Caco-2 (cell line): ENCODE results near the gene ZNRD2. TPM values are rescaled to one million over a fixed set of nuclear protein-coding genes. Genes with fewer than 3 reads are reported as not detected.

Source experiments
- BruUV-seq: library from RNA; stranded (reverse); fragments of 400-500 nt; replicated peaks from 2 replicates; lab custom pipeline; 2021; lab: Mats Ljungman, UMichigan
- CTCF ChIA-PET: fragments of 300-600 bp; sonication (Branson Sonifier 250); formaldehyde crosslinking; loops from one replicate; lab custom pipeline; 2022; ENCODE audit warnings: antibody characterized with exemption; lab: Charles Lee
- POLR2A ChIA-PET: fragments of 300-600 bp; sonication (Branson Sonifier 250); formaldehyde crosslinking; loops from one replicate; lab custom pipeline; 2022; ENCODE audit warnings: antibody characterized with exemption; lab: Charles Lee
- DNase-seq, 2 experiments: peaks; one replicate each; pipeline versions ENCODE4 v3.0.0 to v3.0.0-alpha.2; 2020 to 2022
- H3K27me3 ChIP-seq: replicated peaks from 2 replicates; pipeline ENCODE4 v1.6.0; 2011; ENCODE audit warnings: low read length; ENCODE audit not compliant: control insufficient read depth, insufficient read depth
- H3K36me3 ChIP-seq: 2 replicates; pipeline ENCODE4 v1.5.1; 2011; ENCODE audit warnings: low read length; ENCODE audit not compliant: control insufficient read depth, insufficient read depth
- H3K4me1 ChIP-seq: fragments of 250-450 bp; sonication (Bioruptor Pico); 2 replicates; pipeline ENCODE4 v1.5.1; 2020; ENCODE audit warnings: mild to moderate bottlenecking
- H3K4me3 ChIP-seq: 2 replicates; pipeline ENCODE4 v1.5.1; 2011; ENCODE audit warnings: low read depth, mild to moderate bottlenecking, control low read depth, low read length
- H3K9me3 ChIP-seq: fragments of 250-450 bp; sonication (Bioruptor Pico); 2 replicates; pipeline ENCODE4 v1.5.1; 2020; ENCODE audit warnings: mild to moderate bottlenecking, moderate library complexity
- H3K27ac Mint-ChIP-seq: one replicate; pipeline ENCODE4 v1.8.0; 2022; ENCODE audit warnings: mixed read lengths; ENCODE audit not compliant: unreplicated experiment
- H3K27me3 Mint-ChIP-seq: one replicate; pipeline ENCODE4 v1.8.0; 2022; ENCODE audit warnings: mixed read lengths; ENCODE audit not compliant: insufficient read depth, unreplicated experiment
- H3K36me3 Mint-ChIP-seq: one replicate; pipeline ENCODE4 v1.8.0; 2022; ENCODE audit warnings: mild to moderate bottlenecking, mixed read lengths; ENCODE audit not compliant: insufficient read depth, unreplicated experiment
- H3K4me1 Mint-ChIP-seq: one replicate; pipeline ENCODE4 v1.8.0; 2022; ENCODE audit warnings: low read depth, mixed read lengths; ENCODE audit not compliant: unreplicated experiment
- H3K4me3 Mint-ChIP-seq: one replicate; pipeline ENCODE4 v1.8.0; 2022; ENCODE audit warnings: mild to moderate bottlenecking, moderate library complexity, mixed read lengths; ENCODE audit not compliant: unreplicated experiment
- H3K9me3 Mint-ChIP-seq: one replicate; pipeline ENCODE4 v1.8.0; 2022; ENCODE audit warnings: mixed read lengths; ENCODE audit not compliant: unreplicated experiment
- intact Hi-C: fragments of 100-400 bp; cut with micrococcal nuclease; formaldehyde crosslinking; loops from one replicate; pipeline ENCODE4 v1.10.0; 2022; ENCODE audit not compliant: unreplicated experiment
- total RNA-seq: library from RNA; stranded (reverse); gene quantifications from 2 replicates; pipeline ENCODE4 v1.2.3, GENCODE V29; 2022
- TF ChIP-seq, protein P1 (sequence below), 2 experiments: fragments of 200-600 bp in 1 of 2; IDR thresholded peaks; 1 replicate in 1 of 2; 2 replicates in 1 of 2; pipeline versions ENCODE4 v1.5.1 to v1.8.0; 2011 to 2022; ENCODE audit warnings: antibody characterized with exemption in 1 of 2, control low read depth in 1 of 2, inconsistent platforms in 1 of 2, low read depth in 1 of 2, low read length in 1 of 2, mild to moderate bottlenecking in 1 of 2, moderate library complexity in 1 of 2; ENCODE audit not compliant: insufficient read depth in 1 of 2, severe bottlenecking in 1 of 2, unreplicated experiment in 1 of 2

Gene ZNRD2
- total RNA-seq, 1 experiment from 2014 or later: 53.9 TPM

GRCh38 chr11:65571940-65572339 lies 1.7 kb downstream of the ZNRD2 start:
- peaks cover under 1% of the 10 kb centered on the region for H3K36me3 ChIP-seq
- peaks cover 41% of the 10 kb centered on the region for H3K4me1 ChIP-seq
- Mint-ChIP-seq H3K4me3 (peak overlapping the region; percentile 98), H3K4me1 (peaks cover 25% of the 10 kb centered on the region), H3K27me3 (no peaks in the 10 kb centered on the region), H3K9me3 (no peaks in the 10 kb centered on the region), H3K36me3 (peaks cover 70% of the 10 kb centered on the region), H3K27ac (peak overlapping the region; percentile 92)
- no TSS peak for BruUV-seq
- DNase-seq: peak; percentile 69 to 73
- TF ChIP-seq, protein P1, sequence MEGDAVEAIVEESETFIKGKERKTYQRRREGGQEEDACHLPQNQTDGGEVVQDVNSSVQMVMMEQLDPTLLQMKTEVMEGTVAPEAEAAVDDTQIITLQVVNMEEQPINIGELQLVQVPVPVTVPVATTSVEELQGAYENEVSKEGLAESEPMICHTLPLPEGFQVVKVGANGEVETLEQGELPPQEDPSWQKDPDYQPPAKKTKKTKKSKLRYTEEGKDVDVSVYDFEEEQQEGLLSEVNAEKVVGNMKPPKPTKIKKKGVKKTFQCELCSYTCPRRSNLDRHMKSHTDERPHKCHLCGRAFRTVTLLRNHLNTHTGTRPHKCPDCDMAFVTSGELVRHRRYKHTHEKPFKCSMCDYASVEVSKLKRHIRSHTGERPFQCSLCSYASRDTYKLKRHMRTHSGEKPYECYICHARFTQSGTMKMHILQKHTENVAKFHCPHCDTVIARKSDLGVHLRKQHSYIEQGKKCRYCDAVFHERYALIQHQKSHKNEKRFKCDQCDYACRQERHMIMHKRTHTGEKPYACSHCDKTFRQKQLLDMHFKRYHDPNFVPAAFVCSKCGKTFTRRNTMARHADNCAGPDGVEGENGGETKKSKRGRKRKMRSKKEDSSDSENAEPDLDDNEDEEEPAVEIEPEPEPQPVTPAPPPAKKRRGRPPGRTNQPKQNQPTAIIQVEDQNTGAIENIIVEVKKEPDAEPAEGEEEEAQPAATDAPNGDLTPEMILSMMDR (IDR thresholded peaks at IDR 0.05; ENCODE audit: insufficient read depth in 1 of 2, low read depth in 1 of 2, low read length in 1 of 2, severe bottlenecking in 1 of 2, unreplicated experiment in 1 of 2): peak; percentile 32 to 54
- ChIA-PET POLR2A (interaction anchor here (1.0 to 1.6 kb wide), 3 partner anchors 13 to 75 kb away, joined by 3 to 4 read pairs (median 4); partner anchors contain the start of gene LTBP3), CTCF (interaction anchor here (0.8 to 3.5 kb wide), 10 partner anchors 10 to 101 kb away, joined by 3 to 23 read pairs (median 8); no protein-coding TSS in a partner anchor)
- peak overlapping the region; percentile 66 for H3K4me3 ChIP-seq
- no peaks in the 10 kb centered on the region for H3K27me3 ChIP-seq
- H3K9me3 ChIP-seq: no peaks in the 10 kb centered on the region
- intact Hi-C loops: loop anchor here (1.0 to 2.0 kb wide), 3 partner anchors 31 to 49 kb away; partner anchors contain the start of gene PCNX3

GRCh38 chr11:65572356-65573051 lies 2.2 kb downstream of the ZNRD2 start, which contains the start of gene FAM89B:
Gene FAM89B, plus strand, starts transcription at chr11:65572538. Its CDS starts 132 bp downstream, at chr11:65572670.
- peaks cover 70% of the 10 kb centered on the region for H3K36me3 Mint-ChIP-seq
- CTCF ChIA-PET: interaction anchor here (0.5 to 3.5 kb wide), 18 partner anchors 11 to 1087 kb away, joined by 3 to 23 read pairs (median 5); partner anchors contain the start of genes CCDC85B, FIBP, PCNX3 and SCYL1

More at GRCh38 chr11:65572356-65573051, 2.2 kb downstream of the ZNRD2 start, which contains the start of gene FAM89B:
- Histone ChIP-seq H3K4me3 (peak within 1 kb of the TSS; percentile 66), H3K27me3 (no peaks in the 10 kb centered on the region), H3K9me3 (no peaks in the 10 kb centered on the region), H3K4me1 (peaks cover 41% of the 10 kb centered on the region), H3K36me3 (no peaks in the 10 kb centered on the region; the same call in none of the 2 replicates)
- H3K4me3 Mint-ChIP-seq: peak within 1 kb of the TSS; percentile 98
- peak; percentile 90 to 91 for DNase-seq
- no TSS peak for BruUV-seq
- intact Hi-C loops: loop anchor here (1.0 kb wide), 1 partner anchor 43 kb away; the partner anchor contains the start of gene PCNX3
- POLR2A ChIA-PET: interaction anchor here (0.6 to 1.6 kb wide), 6 partner anchors 14 to 215 kb away, joined by 3 to 4 read pairs (median 3); partner anchors contain the start of genes LTBP3 and MALAT1
- TF ChIP-seq, protein P1 (IDR thresholded peaks at IDR 0.05; ENCODE audit: insufficient read depth in 1 of 2, low read depth in 1 of 2, low read length in 1 of 2, severe bottlenecking in 1 of 2, unreplicated experiment in 1 of 2): no peak
- no peaks in the 10 kb centered on the region for H3K9me3 Mint-ChIP-seq
- H3K4me1 Mint-ChIP-seq: peaks cover 25% of the 10 kb centered on the region
- peak within 1 kb of the TSS; percentile 92 for H3K27ac Mint-ChIP-seq
- H3K27me3 Mint-ChIP-seq: no peaks in the 10 kb centered on the region
